Fibroblast of skin of abdomen (primary cell): ENCODE measurements around the gene PMAIP1.
"Not testable (repeated sequence)": the region's sequence is repeated elsewhere in the genome, so short reads cannot be mapped to it uniquely, and the experiment has no call there.

Source experiments
- DNase-seq: peaks from one replicate; pipeline ENCODE4 v3.0.0-alpha.2; 2013

The PMAIP1 gene

DNA sequence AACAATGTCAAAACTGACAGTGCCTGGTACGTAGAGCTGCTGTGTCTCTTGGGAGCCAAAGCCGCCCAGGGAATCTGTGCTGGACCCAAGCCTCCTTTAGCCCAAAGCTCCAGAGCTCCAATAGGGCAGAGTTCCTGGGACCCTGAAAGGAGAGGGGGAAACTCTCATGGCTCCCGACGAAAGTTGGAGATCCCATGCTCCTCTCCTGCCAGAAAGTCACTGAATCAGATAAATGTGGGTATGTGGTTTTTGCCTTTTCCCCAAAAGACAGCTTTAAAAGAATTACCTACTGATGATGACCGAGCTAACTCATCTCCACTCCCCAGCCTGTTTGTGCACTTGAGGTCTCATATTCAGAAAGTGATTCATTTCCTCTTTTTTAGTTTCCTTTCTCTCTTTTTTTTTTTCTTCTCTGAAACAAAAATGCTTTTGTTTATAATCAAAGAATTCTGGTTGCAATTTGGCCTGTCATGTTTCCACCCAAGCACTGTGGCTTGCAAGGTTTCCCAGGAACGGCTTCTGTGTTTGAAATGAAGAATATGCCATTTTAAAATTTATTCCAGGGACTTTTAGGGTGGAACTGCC lies 14.1 kb upstream of the PMAIP1 start:
- DNase-seq = peak; percentile 87

DNA sequence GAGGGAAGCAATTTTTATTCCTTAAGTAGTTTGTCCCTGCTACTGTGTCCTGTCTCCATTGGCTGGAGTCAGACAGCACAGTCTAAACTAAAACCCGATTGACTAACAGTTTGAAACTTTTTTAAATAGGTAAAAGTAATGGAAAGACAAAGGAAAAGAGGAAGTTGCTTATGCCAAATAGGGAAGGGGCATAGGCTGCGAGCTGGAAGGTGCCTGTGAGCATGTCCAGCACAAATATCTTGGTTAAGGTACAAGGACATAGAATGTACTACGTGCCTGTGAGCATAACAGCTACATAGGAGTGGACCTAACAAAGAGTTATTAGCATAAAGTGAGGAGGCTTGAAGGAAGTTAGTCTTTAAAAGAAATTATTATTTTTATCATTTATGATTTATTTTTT lies 13.4 kb upstream of the PMAIP1 start:
- not testable (repeated sequence) for DNase-seq

DNA sequence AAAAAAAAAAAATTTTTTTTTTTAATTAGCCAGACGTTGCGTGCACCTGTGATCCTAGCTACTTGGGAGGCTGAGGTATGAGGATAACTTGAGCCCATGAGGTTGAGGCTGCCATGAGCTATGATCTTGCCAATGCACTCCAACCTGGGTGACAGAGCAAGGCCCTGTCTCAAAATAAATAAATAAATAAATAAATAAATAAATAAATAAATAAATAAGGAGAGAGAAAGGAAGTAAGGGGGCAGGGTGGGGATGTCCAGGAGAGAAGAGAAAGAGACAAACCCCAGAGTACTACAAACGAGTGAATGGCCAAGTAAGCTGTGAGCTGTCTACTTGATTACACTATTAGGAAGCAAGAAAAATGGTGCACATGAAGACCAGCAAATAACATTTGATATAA lies 7.7 kb upstream of the PMAIP1 start:
- DNase-seq = no peak

DNA sequence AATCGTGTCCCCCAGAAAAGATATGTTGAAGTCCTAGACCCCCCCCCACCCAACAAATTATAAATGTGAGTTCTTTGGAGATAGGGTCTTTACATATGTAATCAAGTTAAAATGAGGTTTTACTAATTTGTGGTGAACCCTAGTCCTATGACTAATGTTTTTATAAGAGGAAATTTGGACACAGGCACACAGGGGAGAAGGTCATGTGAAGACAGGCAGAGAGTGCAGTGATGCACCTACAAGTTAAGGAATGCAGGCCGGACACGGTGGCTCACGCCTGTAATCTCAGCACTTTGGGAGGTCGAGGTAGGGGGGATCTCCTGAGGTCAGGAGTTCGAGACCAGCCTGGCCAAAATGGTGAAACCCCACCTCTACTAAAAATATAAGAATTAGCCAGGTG lies 5.8 kb upstream of the PMAIP1 start:
- no peak for DNase-seq

DNA sequence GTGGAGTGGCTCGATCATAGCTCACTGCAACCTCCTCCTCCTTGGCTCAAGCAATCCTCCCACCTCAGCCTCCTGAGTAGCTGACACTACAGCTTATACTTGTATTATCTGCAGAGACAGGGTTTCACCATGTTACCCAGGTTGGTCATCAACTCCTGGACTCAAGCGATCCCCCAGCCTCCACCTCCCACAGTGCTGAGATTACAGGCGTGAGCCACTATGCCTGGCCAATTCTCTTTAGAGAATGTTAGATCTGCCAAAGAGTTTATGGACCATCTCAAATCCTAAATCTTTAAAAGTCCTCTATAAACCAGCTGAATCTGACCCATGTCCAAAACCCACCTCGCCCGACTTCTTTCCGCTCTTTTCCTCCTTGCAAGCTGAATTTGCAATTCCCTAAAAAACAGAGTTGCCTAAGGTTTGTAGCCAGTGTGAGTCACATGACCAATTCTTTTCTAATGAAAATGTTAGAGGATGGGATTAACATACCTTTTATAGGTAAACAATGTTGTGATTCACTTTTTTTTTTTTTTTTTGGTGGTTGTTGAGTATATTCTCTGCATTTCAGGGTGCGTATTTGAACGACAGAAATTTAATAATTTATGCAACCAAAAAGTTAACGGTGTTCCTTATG lies 2.4 kb upstream of the PMAIP1 start:
- no peak for DNase-seq

DNA sequence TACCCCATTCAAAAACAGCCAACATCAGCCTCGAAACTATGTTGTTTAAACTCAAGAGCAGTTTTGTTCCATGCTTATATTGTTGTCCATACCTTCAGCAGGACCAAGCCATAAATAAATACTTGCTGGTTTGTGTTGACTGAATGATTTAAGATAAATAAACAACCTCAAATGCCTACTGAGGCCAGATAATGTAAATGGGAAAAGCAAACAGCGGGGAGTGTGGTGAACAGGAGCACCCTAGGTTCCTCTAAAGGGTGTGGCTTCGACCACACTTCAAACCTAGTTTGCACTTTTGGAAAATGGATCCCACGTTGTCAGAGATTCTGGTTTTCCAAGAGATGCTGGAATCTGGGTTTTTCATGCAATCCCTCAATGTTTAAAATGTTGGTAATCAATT lies 1.7 kb upstream of the PMAIP1 start:
- DNase-seq = no peak

DNA sequence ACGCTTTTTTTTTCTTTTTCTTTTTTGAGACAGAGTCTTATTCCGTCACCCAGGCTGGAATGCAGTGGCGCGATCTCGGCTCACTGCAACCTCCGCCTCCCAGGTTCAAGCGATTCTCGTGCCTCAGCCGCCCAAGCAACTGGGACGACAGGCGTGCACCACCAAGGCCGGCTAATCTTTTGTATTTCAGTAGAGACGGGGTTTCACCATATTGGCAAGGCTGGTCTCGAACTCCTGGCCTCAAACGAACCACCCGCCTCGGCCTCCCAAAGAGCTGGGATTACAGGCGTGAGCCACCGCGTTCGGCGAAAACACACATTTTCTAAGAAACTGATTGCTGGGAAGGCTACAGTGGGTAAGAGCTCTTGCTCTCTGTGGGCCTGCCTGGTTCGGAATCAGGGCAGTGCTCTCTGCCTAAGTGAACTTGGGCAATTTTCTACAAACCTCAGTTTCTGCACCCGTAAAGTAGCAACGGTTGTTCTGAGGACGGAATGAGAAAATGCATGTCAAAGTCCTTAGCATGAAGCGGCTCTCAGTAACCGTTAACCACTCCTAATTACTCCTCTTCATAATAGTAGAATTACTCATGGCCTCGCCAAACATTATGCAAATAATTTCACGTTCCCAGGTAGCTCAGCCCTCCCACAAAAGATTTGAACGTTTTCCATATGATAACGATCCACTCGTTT lies 1.0 kb upstream of the PMAIP1 start:
- DNase-seq = no peak

DNA sequence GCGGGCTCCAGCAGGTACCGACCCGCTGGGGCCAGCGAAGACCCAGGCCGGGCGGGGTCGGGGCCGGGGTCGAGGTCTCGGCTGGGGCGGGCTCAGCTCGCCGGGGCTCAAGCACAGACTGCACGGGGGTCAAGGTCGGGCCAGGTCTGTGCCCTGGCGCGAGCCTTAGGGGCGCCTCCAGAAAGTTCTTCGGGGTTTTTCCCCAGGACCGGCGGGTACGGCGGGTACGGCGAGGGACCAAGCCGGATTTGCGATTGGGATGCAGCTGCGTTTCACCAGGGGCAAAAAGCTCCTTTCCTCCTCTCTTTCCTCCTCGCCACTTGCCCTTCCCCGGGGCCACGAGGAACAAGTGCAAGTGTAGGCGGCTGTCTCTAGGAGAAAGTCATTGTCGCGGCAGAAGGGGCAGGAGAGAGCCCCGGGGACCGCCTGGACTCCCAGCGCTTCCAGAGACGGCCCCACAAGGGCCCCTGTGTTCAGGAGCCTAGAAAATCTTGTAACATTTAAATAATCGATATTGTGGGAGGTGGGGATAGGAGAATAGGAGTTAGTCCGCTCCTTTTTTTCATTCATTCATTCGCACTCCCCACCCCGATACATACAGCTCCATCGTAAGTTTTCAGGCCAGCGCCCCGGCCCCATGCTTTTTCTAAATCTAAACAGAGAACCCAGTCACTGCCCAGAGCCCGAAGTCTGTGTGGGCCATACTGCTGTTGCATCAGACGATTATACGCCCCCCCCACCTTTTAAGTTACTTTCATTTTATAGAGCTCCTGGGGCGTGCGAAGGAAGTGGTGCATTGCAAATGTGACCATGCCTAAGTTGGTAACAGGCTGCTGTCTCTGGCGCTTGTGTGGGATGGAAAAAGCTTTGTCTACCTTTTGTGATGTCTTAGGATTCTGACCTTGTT lies 679 bp downstream of the PMAIP1 start:
- DNase-seq = peak; percentile 83

DNA sequence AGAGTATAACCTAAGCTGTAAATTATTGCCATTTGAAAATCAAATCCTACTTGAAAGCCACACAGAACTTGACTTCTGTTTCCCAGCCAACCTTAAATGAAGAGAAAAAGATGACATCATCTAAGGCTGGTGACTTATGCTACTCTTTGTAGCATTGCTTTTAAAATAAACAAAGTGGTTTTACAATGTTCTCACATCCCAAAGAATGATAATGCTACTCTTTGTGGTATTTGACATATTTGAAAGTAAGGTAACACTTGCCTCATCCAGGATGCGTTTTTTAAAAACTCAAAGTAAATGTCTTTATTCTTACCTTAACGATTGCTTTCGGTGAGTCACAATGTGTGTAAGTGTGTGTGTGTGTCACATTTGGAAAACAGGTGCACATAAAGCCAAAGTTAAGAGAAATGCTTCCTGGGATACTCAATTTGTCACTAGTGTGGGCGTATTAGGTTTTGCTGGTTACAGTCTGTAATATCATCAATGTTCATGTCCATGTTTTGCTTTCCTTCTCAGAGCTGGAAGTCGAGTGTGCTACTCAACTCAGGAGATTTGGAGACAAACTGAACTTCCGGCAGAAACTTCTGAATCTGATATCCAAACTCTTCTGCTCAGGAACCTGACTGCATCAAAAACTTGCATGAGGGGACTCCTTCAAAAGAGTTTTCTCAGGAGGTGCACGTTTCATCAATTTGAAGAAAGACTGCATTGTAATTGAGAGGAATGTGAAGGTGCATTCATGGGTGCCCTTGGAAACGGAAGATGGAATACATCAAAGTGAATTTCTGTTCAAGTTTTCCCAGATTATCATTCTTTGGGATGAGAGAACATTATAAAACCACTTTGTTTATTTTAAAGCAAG lies 2.6 kb downstream of the PMAIP1 start:
- DNase-seq = peak; percentile 58

DNA sequence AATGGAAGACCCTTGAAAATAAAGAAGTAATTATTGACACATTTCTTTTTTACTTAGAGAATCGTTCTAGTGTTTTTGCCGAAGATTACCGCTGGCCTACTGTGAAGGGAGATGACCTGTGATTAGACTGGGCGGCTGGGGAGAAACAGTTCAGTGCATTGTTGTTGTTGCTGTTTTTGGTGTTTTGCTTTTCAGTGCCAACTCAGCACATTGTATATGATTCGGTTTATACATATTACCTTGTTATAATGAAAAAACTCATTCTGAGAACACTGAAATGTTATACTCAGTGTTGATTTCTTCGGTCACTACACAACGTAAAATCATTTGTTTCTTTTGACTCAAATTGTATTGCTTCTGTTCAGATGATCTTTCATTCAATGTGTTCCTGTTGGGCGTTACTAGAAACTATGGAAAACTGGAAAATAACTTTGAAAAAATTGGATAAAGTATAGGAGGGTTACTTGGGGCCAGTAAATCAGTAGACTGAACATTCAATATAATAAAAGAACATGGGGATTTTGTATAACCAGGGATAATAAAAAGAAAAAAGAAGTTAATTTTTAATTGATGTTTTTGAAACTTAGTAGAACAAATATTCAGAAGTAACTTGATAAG lies 3.3 kb downstream of the PMAIP1 start:
- DNase-seq = no peak

DNA sequence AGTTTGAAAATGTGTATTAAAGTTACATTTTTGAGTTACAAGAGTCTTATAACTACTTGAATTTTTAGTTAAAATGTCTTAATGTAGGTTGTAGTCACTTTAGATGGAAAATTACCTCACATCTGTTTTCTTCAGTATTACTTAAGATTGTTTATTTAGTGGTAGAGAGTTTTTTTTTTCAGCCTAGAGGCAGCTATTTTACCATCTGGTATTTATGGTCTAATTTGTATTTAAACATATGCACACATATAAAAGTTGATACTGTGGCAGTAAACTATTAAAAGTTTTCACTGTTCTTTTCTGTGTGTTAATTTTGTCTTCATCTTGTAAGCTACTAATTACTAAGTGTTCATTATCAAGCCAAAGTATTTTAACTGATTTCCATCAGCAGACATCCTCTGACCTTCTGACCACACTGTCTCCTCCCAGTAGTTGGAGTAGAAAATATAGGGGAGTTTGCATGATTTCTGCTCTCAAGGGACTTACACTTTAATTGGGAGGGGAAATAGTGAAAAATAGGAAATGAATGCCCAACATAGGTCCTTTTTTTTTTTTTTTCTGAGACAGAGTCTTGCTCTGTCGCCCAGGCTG lies 4.3 kb downstream of the PMAIP1 start:
- DNase-seq = no peak

DNA sequence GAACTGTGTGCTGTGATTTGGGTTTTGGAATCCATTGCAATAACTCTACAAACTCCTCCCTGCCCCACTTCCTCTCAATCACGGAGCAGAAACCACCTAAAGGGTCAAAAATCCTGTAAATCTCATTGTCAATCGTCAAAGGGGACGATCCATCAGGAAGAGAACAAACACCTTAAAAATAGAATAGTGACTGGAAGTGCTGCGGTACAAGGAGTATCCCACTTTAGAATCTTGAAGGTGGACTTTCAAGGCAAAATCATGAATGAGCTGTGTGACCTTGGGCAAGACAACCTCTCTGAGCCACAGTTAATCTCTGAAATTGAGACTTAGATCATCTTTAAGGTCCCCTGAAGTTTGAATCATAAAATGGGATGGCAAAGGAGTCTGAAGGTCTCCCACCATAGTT lies 5.9 kb downstream of the PMAIP1 start:
- DNase-seq = no peak

DNA sequence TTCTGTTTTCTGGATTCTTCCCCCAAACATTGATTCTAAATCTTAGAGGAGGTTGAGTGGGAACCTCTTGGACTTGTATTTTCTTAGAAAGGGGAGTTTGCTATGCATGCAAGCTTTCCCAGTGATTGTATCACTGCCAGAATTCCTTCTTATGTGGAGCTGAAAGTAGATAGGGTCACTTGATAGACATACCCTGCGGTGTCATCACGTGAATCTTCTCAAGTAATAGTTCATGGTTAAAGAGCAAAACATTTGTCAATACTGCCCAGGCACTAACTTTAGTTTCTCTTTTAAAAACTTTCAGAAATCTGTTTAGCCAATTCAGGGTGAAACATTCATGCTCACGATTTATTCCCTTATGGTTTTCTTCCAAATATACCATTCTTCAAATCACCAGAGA lies 6.4 kb downstream of the PMAIP1 start:
- no peak for DNase-seq

DNA sequence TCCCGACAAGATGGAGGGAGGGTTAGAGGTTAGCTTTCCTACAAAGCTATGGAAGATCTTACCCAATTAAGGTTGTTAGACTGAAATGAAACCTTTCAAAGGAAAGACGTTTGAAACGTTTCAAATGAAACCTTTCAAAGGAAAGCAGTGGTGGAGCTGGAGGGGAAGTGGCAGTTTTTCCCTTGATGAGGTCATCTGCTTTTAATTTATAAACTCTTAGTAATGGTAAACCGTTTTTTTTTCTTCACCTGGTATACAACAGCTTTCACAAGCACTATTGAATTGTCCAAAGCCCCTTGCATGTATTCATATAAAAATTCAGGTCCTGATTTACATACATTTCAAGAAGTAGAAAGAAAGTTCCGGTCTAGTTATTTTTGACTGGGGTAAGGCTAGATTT lies 7.4 kb downstream of the PMAIP1 start:
- no peak for DNase-seq

DNA sequence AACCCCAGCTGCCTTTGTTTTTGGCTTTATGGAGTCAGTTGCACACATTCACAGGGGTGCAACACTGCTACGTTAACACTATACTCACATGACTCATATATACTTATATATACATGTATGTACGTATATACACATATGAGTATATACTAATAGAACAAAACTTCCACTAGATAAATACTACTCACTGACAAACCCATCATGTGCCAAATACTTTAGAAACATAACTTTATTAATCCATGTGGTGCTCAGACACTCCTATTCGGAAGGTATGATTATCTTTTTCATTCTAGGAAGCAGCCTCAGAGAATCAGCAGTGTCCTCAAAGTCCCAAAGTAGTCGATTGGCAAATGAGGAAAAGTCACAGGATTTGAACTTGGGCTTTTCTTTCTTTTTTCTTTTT lies 7.9 kb downstream of the PMAIP1 start:
- DNase-seq = no peak

DNA sequence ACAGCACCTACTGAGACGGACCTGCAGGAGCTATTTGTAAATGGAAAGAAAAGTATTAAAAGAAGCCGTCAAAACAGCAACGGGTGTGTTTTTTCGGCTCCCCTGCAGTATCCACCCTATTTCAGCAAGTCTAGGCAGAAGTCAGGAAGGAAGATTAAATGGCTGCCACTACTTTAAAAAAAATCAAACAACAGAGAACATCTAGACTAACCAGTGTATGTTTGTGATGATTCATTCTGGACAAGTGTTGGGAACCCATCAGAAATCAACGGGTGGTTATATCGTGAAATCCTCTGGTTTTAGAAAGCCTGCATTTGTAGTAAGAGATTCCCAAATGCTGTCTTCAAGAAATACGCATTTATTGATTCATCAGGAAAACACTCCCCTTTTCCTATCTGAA lies 9.0 kb downstream of the PMAIP1 start:
- no peak for DNase-seq

DNA sequence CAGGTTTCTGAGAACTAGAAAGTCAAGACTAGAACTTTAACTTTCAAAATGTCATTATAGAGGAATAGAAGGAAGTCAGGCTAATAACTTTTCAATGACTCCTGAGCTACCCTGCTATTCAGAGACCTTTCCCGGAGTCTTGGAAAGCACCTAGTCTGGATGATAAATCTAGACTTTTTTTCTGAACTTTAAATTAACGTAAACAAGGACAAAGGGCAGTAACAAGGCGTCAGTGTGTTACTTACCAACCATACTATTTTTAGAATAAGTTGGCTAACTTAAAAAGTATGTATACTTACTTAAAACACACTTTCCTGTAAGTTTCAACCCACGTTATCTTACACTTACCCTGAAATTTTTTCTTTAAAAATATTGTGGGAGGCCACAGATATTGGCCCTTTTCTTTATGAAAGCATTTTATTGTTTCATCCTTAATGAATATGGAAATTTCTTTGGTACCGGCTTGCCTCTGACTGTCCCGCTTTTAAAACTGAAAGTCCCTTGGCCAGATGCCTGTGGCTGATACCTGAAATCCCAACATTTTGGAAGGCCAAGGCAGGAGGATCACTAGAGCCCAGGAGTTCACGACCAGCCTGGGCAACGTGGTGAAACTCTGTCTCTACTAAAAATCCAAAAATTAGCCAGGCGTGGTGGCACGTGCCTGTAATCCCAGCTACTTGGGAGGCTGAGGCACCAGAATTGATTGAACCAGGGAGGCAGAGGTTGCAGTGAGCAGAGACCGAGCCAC lies 9.7 kb downstream of the PMAIP1 start:
- DNase-seq = no peak

DNA sequence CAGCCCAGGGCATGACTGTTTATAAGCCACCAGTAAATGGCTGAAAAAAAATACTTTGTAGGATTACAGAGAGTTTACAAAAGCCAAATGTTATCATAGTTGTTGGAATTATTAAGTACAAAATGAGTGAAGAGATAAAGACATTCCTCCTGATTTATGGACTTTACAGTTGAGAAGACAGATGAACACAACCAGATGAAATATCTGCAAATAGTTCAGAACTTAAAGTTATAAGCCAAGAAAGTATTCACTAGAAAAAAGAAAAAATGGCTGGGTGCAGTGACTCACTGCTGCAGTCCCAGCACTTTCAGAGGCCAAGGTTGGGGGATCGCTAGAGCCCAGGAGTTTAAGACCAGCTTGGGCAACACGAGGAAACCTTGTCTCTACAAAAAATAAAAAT lies 11.2 kb downstream of the PMAIP1 start:
- DNase-seq = peak; percentile 82

DNA sequence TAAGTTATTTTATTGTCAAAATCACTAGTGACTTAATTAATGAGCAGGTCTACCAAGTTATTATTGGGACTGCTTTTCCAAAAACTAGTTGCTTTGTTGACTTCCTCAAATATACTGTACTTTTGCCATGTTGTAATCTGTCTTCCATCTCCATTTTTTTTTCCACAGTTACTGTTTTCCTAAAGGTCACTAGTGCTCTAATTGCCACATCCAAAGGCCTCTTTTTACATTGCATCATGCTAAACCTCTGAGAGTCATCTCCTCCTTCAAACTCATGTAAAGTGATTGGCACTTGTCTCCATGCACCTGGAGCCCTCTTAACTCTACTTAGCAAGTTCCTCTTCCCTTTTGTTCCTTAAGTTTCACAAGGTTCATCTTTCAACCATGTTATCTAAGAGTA lies 11.8 kb downstream of the PMAIP1 start:
- no peak for DNase-seq

DNA sequence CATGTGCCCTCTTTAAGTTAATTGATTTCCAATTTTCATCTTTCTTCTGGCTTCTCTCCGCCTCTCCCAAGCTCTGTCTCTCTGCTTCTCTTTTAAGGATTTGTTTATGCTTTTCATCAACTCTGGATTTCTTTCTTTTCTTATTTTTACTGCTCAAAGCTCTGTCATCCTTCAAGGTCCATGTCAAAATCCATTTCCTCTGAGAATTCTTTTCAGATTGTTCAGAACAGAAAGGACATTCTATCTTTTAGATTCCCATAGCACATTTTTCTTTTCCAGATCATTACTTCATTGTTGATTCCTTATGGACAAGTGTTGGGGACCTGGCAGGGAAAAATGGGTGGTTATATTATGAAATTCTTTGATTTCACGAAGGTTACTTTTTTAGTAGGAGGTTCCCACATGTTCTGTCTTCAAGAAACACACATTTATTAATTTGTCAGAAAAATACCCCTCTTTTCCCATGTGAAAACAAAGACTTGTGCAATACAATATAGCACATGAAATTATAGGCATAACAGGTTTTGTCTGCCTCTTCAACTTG lies 12.3 kb downstream of the PMAIP1 start:
- DNase-seq = peak; percentile 35
